SK-N-SH treated with all-trans-retinoic acid at 6 μM for 48 hours (cell line): Measurements from ENCODE around the gene ERH.

Experiments
- ATAC-seq: fragments of 200-7000 bp; cut with Tn5 transposase; 3 replicates; pipeline ENCODE4 v1.9.1; 2020; ENCODE audit warnings: mild to moderate bottlenecking, moderate library complexity
- ARNTL ChIP-seq: fragments of 450-650 bp; formaldehyde crosslinking; IDR thresholded peaks from 2 replicates; pipeline ENCODE4 v1.5.0; 2020; ENCODE audit warnings: low read depth, mild to moderate bottlenecking, moderate library complexity, borderline replicate concordance
- BACH2 ChIP-seq: fragments of 250-450 bp; sonication (Bioruptor Pico); IDR thresholded peaks from 2 replicates; pipeline ENCODE4 v1.9.0; 2021; ENCODE audit warnings: mild to moderate bottlenecking, borderline replicate concordance
- ESRRG ChIP-seq: fragments of 250-450 bp; sonication (Bioruptor Pico); IDR thresholded peaks from 2 replicates; pipeline ENCODE4 v1.6.1; 2021; ENCODE audit warnings: mild to moderate bottlenecking
- GLIS3 ChIP-seq: fragments of 250-450 bp; sonication (Bioruptor Pico); IDR thresholded peaks from 2 replicates; pipeline ENCODE4 v1.5.0; 2020; ENCODE audit warnings: mild to moderate bottlenecking, moderate library complexity
- ISL1 ChIP-seq: fragments of 250-450 bp; sonication (Bioruptor Pico); IDR thresholded peaks from 2 replicates; pipeline ENCODE4 v2.1.2; 2022; ENCODE audit warnings: mild to moderate bottlenecking, moderate library complexity
- OSR1 ChIP-seq: fragments of 250-450 bp; sonication (Bioruptor Pico); IDR thresholded peaks from 2 replicates; pipeline ENCODE4 v1.8.0; 2022; ENCODE audit warnings: moderate library complexity, mild to moderate bottlenecking, inconsistent platforms
- PATZ1 ChIP-seq: fragments of 250-450 bp; sonication (Bioruptor Pico); IDR thresholded peaks from 2 replicates; pipeline ENCODE4 v1.8.0; 2020; ENCODE audit warnings: mild to moderate bottlenecking, moderate library complexity, borderline replicate concordance
- POU6F1 ChIP-seq: fragments of 250-450 bp; sonication (Bioruptor Pico); IDR thresholded peaks from 2 replicates; pipeline ENCODE4 v1.8.0; 2021; ENCODE audit warnings: low read depth, mild to moderate bottlenecking, moderate library complexity, borderline replicate concordance
- PPARA ChIP-seq: fragments of 250-450 bp; sonication (Bioruptor Pico); IDR thresholded peaks from 2 replicates; pipeline ENCODE4 v1.5.0; 2020; ENCODE audit warnings: mild to moderate bottlenecking, borderline replicate concordance
- RARB ChIP-seq: fragments of 250-450 bp; sonication (Bioruptor Pico); IDR thresholded peaks from 2 replicates; pipeline ENCODE4 v1.8.0; 2021; ENCODE audit warnings: mild to moderate bottlenecking, moderate library complexity
- TCF4 ChIP-seq: fragments of 250-450 bp; sonication (Bioruptor Pico); IDR thresholded peaks from 2 replicates; pipeline ENCODE4 v1.8.0; 2021; ENCODE audit warnings: mild to moderate bottlenecking, moderate library complexity, borderline replicate concordance
- ZC3H10 ChIP-seq: fragments of 250-450 bp; sonication (Bioruptor Pico); IDR thresholded peaks from 2 replicates; pipeline ENCODE4 v1.5.1; 2021; ENCODE audit warnings: mild to moderate bottlenecking, moderate library complexity
- ZFP3 ChIP-seq: fragments of 250-450 bp; sonication (Bioruptor Pico); IDR thresholded peaks from 2 replicates; pipeline ENCODE4 v1.5.0; 2020; ENCODE audit warnings: mild to moderate bottlenecking, moderate library complexity
- ZFP30 ChIP-seq: fragments of 450-650 bp; formaldehyde crosslinking; IDR thresholded peaks from 2 replicates; pipeline ENCODE4 v1.5.0; 2022; ENCODE audit warnings: mild to moderate bottlenecking, moderate library complexity
- ZNF565 ChIP-seq: fragments of 450-650 bp; formaldehyde crosslinking; conservative IDR thresholded peaks from 2 replicates; pipeline ENCODE4 v1.5.0; 2020; ENCODE audit warnings: low read depth, mild to moderate bottlenecking, moderate library complexity
- ZNF8 ChIP-seq: fragments of 450-650 bp; formaldehyde crosslinking; IDR thresholded peaks from 2 replicates; pipeline ENCODE4 v1.5.0; 2020; ENCODE audit warnings: mild to moderate bottlenecking, moderate library complexity
- TF ChIP-seq, protein P1 (sequence below): fragments of 250-450 bp; sonication (Bioruptor Pico); IDR thresholded peaks from 2 replicates; pipeline ENCODE4 v1.5.1; 2020; ENCODE audit warnings: low read depth, mild to moderate bottlenecking, moderate library complexity
- TF ChIP-seq, protein P2 (sequence below): fragments of 250-450 bp; sonication (Bioruptor Pico); IDR thresholded peaks from 2 replicates; pipeline ENCODE4 v1.5.1; 2021; ENCODE audit warnings: mild to moderate bottlenecking, moderate library complexity
- TF ChIP-seq, protein P3 (sequence below): fragments of 250-450 bp; sonication (Bioruptor Pico); IDR thresholded peaks from 2 replicates; pipeline ENCODE4 v1.5.0; 2020; ENCODE audit warnings: mild to moderate bottlenecking, moderate library complexity

The ERH gene

DNA sequence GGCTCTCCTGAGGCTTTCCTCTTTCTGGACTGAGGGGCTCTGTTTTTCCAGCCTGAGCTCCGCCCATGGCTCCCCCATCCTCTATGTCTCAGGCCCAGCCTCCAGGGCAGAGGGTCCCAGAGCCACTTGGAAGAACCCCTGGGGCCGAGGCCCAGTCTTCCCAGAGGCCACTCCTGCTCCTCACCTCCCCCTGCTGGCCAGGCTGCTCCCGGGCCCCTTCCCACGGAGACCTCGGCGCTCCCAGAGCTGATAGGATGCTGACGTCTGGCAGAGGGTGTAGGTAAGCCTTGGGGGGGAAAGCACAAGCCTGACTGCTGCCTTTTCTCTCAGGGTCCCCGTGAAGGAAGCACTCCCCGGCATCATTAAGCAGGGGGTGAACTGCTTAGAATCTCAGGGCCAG, 51.4 kb downstream of the ERH start:
- TF ChIP-seq ZC3H10 (CRISPR knock-in tag): no peak
- ATAC-seq: peak; percentile 82

- ATAC-seq: no peak; the same call in 2 of the 3 replicates
Measured at GRCh38 chr14:69345402-69345801, 52.7 kb downstream of the ERH start.

GRCh38 chr14:69344171-69344570, 53.9 kb downstream of the ERH start:
- no peak for ATAC-seq
- TF ChIP-seq ARNTL: no peak
- TF ChIP-seq POU6F1 (CRISPR knock-in tag): no peak
- TF ChIP-seq RARB (CRISPR knock-in tag): no peak
- TF ChIP-seq, protein P1, sequence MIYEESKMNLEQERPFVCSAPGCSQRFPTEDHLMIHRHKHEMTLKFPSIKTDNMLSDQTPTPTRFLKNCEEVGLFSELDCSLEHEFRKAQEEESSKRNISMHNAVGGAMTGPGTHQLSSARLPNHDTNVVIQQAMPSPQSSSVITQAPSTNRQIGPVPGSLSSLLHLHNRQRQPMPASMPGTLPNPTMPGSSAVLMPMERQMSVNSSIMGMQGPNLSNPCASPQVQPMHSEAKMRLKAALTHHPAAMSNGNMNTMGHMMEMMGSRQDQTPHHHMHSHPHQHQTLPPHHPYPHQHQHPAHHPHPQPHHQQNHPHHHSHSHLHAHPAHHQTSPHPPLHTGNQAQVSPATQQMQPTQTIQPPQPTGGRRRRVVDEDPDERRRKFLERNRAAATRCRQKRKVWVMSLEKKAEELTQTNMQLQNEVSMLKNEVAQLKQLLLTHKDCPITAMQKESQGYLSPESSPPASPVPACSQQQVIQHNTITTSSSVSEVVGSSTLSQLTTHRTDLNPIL (CRISPR knock-in tag): no peak
- TF ChIP-seq, protein P2, sequence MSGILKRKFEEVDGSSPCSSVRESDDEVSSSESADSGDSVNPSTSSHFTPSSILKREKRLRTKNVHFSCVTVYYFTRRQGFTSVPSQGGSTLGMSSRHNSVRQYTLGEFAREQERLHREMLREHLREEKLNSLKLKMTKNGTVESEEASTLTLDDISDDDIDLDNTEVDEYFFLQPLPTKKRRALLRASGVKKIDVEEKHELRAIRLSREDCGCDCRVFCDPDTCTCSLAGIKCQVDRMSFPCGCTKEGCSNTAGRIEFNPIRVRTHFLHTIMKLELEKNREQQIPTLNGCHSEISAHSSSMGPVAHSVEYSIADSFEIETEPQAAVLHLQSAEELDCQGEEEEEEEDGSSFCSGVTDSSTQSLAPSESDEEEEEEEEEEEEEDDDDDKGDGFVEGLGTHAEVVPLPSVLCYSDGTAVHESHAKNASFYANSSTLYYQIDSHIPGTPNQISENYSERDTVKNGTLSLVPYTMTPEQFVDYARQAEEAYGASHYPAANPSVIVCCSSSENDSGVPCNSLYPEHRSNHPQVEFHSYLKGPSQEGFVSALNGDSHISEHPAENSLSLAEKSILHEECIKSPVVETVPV (CRISPR knock-in tag): no peak
- no peak for TF ChIP-seq ESRRG
- no peak for TF ChIP-seq OSR1 (CRISPR knock-in tag)
- TF ChIP-seq GLIS3 (CRISPR knock-in tag): no peak
- no peak for TF ChIP-seq PPARA (CRISPR knock-in tag)
- no peak for TF ChIP-seq TCF4 (CRISPR knock-in tag)
- no peak for TF ChIP-seq ZFP3 (CRISPR knock-in tag)
- TF ChIP-seq, protein P3, sequence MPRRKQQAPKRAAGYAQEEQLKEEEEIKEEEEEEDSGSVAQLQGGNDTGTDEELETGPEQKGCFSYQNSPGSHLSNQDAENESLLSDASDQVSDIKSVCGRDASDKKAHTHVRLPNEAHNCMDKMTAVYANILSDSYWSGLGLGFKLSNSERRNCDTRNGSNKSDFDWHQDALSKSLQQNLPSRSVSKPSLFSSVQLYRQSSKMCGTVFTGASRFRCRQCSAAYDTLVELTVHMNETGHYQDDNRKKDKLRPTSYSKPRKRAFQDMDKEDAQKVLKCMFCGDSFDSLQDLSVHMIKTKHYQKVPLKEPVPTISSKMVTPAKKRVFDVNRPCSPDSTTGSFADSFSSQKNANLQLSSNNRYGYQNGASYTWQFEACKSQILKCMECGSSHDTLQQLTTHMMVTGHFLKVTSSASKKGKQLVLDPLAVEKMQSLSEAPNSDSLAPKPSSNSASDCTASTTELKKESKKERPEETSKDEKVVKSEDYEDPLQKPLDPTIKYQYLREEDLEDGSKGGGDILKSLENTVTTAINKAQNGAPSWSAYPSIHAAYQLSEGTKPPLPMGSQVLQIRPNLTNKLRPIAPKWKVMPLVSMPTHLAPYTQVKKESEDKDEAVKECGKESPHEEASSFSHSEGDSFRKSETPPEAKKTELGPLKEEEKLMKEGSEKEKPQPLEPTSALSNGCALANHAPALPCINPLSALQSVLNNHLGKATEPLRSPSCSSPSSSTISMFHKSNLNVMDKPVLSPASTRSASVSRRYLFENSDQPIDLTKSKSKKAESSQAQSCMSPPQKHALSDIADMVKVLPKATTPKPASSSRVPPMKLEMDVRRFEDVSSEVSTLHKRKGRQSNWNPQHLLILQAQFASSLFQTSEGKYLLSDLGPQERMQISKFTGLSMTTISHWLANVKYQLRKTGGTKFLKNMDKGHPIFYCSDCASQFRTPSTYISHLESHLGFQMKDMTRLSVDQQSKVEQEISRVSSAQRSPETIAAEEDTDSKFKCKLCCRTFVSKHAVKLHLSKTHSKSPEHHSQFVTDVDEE: no peak
- no peak for TF ChIP-seq ZNF8 (CRISPR knock-in tag)
- no peak for TF ChIP-seq BACH2 (CRISPR knock-in tag)
- no peak for TF ChIP-seq ZC3H10 (CRISPR knock-in tag)
- TF ChIP-seq ZFP30 (CRISPR knock-in tag): no peak

More at GRCh38 chr14:69345402-69345801, 52.7 kb downstream of the ERH start:
- TF ChIP-seq, protein P2 (CRISPR knock-in tag): no peak
- TF ChIP-seq ZNF565: no peak
- no peak for TF ChIP-seq ZNF8 (CRISPR knock-in tag)
- TF ChIP-seq BACH2 (CRISPR knock-in tag): no peak
- no peak for TF ChIP-seq RARB (CRISPR knock-in tag)

DNA sequence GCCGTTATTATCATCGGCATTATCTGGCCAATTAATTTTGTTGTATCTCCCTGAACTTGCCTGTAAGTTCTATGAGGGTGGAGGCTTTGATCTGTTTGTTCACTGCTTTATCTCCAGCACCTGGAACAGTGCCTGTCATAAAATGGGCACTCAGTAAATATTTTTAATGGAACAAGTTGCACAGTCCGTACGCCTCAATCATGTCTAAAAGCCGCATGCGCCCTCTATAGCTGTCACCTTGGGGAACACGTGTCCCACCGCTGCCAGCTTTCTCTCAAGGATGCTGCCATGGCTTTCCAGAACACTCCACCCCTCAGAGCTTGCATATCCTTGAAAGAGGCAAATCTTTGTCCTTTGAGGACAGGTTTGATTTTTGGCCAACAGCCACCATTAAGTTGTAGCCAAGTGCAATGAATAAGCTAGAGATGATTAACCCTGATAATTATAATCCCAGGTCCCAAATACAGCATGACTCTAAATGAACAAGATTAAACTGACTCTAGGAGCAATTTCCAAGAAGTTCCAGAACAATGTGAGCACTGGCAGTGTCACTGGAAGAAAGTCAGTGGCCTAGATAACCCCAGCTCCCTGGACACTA, 55.1 kb downstream of the ERH start:
- no peak for ATAC-seq

More for the DNA sequence above, 55.1 kb downstream of the ERH start:
- TF ChIP-seq, protein P1 (CRISPR knock-in tag): no peak
- TF ChIP-seq RARB (CRISPR knock-in tag): no peak
- no peak for TF ChIP-seq ZNF8 (CRISPR knock-in tag)
- no peak for TF ChIP-seq ZFP3 (CRISPR knock-in tag)
- TF ChIP-seq ARNTL: no peak
- no peak for TF ChIP-seq OSR1 (CRISPR knock-in tag)
- TF ChIP-seq GLIS3 (CRISPR knock-in tag): no peak
- no peak for TF ChIP-seq ZNF565
- TF ChIP-seq PATZ1 (CRISPR knock-in tag): no peak
- TF ChIP-seq BACH2 (CRISPR knock-in tag): no peak
- TF ChIP-seq ISL1 (CRISPR knock-in tag): no peak
- TF ChIP-seq ESRRG: no peak
